Measurements from ENCODE around the gene PWWP2A.
A peak's percentile ranks its signal among the peaks of the same experiment; 100 is the strongest.
"Not testable (repeated sequence)": the region's sequence is repeated elsewhere in the genome, so short reads cannot be mapped to it uniquely, and the experiment has no call there.

Gene PWWP2A

GRCh38 chr5:160119142-160119904, at the start of gene PWWP2A:
Gene PWWP2A, minus strand, starts transcription at chr5:160119450. Its CDS starts 62 bp downstream, at chr5:160119388.
- DNase-seq (ENCODE audit: low spot score): peak; percentile 100

- no peak for DNase-seq (ENCODE audit: low spot score)
Observed at GRCh38 chr5:160167624-160168165, 48.4 kb upstream of the PWWP2A start.

GRCh38 chr5:160166973-160167623, 47.8 kb upstream of the PWWP2A start:
- no peak for DNase-seq (ENCODE audit: low spot score)

GRCh38 chr5:160166069-160166972, 47.1 kb upstream of the PWWP2A start:
- DNase-seq (ENCODE audit: low spot score): no peak

GRCh38 chr5:160165137-160166068, 46.2 kb upstream of the PWWP2A start:
- DNase-seq (ENCODE audit: low spot score): no peak

- no peak for DNase-seq (ENCODE audit: low spot score)
Observed at GRCh38 chr5:160162910-160163309, 43.7 kb upstream of the PWWP2A start.

- no peak for DNase-seq (ENCODE audit: low spot score)
Observed at GRCh38 chr5:160161626-160162025, 42.4 kb upstream of the PWWP2A start.

GRCh38 chr5:160160875-160161274, 41.6 kb upstream of the PWWP2A start:
- DNase-seq (ENCODE audit: low spot score): peak; percentile 23

GRCh38 chr5:160159991-160160792, 40.9 kb upstream of the PWWP2A start:
- peak; percentile 57 for DNase-seq (ENCODE audit: low spot score)

GRCh38 chr5:160158087-160158486, 38.8 kb upstream of the PWWP2A start:
- no peak for DNase-seq (ENCODE audit: low spot score)

GRCh38 chr5:160155017-160155750, 35.9 kb upstream of the PWWP2A start:
- DNase-seq (ENCODE audit: low spot score): no peak

- DNase-seq (ENCODE audit: low spot score): no peak
Observed at GRCh38 chr5:160152901-160153300, 33.7 kb upstream of the PWWP2A start.

- DNase-seq (ENCODE audit: low spot score): no peak
Observed at GRCh38 chr5:160152287-160152686, 33.0 kb upstream of the PWWP2A start.

GRCh38 chr5:160151017-160151416, 31.8 kb upstream of the PWWP2A start:
- no peak for DNase-seq (ENCODE audit: low spot score)

- no peak for DNase-seq (ENCODE audit: low spot score)
Observed at GRCh38 chr5:160150381-160150780, 31.1 kb upstream of the PWWP2A start.

- not testable (repeated sequence) for DNase-seq (ENCODE audit: low spot score)
Observed at GRCh38 chr5:160144436-160144835, 25.2 kb upstream of the PWWP2A start.

GRCh38 chr5:160134332-160134731, 15.1 kb upstream of the PWWP2A start:
- DNase-seq (ENCODE audit: low spot score): no peak

GRCh38 chr5:160133918-160134304, 14.7 kb upstream of the PWWP2A start:
- DNase-seq (ENCODE audit: low spot score): no peak

- no peak for DNase-seq (ENCODE audit: low spot score)
Observed at GRCh38 chr5:160133071-160133917, 14.0 kb upstream of the PWWP2A start.

Data from NAMALWA (cell line).